GM21526 (cell line): ENCODE measurements around the gene GABRR3.

Experiments
- ATAC-seq: cut with Tn5 transposase; IDR thresholded peaks from one replicate; pipeline ENCODE4 v1.9.1; 2021; ENCODE audit warnings: moderate library complexity; ENCODE audit not compliant: unreplicated experiment, low FRiP score

Gene GABRR3

DNA sequence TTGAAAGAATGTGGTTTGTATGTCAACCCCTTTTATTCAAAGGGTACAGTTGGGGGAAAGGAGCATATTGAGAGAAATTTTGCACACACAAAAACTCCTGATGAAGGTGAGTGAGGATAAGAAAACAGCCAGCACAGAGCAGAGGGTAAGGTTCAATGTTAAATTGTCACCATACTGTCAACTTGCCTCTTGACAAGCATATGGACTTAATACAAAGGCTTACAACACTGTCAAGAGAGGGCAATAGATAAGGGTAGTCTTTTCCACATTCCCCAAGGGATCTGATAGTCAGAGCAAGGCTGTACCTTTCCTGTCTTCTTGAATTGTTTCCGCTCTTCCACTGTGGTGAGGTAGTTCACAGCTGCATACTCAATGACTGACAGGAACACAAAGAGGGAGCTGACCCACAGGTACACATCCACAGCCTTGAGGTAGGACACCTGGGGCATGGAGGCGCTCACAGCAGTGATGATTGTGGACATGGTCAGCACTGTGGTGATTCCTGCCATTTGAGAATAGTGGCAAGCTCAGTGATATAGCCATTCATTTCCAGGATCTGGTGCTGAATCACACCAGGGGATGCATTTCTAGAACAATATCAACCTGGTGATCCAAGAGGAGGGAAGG is 42.5 kb downstream of the GABRR3 start:
- ATAC-seq, result no peak

DNA sequence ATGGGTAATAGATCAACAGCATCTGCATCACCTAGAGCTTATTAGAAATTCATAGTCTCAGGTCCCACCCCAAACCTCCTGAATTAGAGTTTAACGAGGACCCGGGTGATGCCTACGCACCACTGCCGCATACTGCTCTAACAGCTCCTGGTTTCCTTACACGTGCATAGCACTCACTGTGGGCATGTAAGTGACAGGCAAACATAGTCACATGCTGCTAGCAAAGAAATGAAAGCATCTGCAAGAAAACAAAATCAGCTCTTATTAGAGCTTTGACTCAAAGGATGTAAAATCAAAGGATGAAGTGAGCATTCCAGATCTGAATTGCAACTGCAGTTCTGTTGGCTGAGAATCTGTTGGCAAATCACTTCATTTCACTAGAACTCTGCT is 43.8 kb downstream of the GABRR3 start:
- ATAC-seq, result no peak

DNA sequence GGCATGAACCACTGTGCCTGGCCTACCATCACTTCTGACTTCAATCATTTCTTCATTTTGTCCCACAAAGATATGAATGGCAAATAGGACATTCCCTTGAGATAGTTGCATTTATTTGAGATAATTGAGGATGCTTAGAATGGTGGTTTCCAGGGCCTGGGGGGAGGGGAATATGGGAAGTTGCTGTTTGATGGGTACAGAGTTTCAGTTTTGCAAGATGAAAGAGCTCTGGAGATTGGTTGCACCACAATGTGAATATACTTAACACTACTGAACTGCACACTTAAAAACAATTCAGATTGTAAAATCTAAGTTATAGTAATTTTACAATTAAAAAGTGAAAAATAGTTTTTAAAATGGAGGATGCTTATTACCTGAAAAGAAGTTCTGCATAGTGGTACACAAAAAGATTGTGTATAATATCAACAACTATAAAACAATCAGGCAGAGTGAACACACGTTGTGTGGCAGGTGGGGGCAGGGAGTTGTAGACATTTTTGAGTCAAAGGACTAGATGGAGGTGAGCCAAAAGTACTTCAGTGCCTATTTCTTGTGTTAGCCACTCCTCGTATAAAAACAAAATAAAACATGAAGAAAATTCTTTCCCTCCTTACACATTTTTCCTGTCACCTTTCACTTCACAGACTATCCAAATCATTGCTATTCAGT is 44.4 kb downstream of the GABRR3 start:
- ATAC-seq, result no peak

DNA sequence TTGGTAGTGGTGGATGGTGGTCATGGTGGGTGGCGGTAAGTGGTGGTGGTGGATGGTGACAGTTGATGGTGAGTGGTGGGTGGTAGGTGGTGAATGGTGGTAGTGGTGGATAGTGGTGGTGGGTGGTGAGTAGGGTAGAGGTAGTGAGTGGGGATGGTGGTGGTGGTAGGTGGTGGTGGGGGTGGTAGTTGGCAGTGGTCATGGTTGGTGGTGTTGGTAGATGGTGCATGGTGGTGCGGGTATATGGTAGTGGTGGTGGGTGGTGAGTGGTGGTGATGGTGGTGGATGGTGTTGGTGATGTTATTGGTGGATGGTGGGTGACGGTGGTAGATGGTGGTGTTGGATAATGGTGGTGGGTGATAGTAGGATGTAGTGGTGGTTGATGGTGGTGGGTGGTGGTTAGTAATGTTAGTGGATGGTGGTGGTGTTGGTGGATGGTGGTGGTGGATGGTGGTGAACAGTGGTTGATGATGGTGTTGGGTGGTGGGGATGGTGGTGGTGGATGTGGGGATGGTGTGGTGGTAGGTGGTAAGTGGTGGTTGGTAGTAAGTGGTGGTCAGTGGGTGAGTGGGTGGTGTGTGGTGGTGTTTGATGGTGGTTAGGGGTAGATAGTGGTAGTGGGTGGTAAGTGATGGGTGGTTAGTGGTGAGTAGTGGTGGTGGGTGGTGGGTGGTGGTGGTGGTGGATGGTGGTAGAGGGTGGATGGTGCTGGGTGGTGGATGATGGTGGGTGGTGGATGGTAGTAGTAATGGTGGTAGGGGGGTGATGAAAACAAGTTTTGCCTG is 46.1 kb downstream of the GABRR3 start:
- ATAC-seq, result no peak

DNA sequence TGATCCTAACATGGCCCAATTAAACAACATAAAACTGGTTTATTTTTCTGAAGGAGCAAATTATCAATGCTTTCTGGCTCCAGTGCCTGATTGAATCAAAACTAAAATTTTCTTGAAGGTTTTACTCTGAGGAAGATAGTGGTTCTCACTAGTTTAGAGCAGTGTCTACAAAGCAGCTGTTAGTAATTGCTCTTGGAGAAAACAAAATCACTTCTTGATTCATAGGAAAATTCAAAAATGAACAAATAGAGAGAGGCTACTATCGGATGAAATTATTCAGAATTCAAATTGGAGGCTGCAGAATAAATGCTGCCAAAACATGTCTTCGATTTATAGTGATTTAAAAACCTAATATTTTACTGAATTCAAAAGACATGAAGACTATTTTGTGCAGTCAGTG is 47.8 kb downstream of the GABRR3 start:
- no peak for ATAC-seq

DNA sequence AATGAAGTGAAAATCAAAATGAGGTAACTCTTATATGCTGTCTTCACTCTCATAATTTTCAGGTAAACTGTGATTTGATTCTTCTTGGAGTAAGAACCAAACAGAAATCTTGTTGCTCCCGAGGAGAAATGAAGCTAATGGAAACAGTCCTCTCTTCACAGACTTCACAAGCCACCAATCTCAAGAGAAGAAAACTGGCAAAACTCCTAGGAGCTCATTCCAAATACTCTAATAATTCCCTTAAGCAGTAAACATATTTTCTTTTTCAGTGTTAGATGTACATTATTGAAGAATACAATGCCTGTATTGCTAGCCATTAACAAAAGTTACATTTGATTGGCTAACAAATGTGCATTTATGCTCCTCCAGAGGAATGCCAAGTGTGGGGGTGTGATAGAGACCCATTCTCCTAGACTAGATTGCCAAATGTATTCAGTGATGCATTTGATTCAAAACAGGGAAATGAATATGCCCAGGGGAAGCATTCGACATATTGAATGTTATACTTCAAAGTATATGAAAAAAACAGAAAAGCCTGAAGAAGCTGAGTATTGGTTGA is 51.1 kb downstream of the GABRR3 start:
- no peak for ATAC-seq

DNA sequence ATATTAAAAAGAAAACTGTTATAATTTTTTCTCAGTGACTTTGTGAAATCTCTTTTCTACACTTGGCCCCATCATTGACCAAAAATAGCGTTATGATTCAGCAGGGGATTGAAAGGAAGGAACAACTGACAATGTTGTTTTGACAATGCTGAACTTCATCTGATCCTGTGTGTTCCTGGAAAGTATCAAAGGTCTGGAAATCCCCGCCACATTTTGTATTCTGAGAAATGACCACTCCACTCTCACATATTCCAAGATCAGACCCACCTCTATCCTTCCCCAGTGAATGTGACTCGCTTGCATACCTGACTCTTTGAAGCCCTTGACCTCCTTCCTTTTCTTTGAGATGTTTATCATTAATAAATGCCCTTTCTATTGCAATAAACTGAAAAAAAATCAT is 53.2 kb downstream of the GABRR3 start:
- no peak for ATAC-seq

DNA sequence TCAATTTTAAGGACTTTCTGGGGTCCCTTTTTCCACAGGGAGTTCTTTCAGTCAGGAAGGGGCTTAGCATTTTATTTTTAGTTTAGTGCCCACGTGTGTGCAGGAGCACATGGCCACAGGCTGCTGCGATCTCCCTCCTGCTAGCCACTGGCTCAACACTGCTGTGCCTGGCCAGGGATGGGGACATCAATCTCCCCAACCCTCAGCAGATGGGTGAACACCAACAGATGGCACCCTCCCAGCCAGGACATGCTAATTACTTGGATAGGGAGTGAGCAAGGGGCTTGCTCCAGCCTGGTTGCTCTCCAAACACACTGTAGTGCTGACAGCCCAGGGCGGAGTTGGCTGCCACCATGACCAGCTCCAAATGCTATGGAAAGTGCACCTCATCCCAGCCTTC is 55.5 kb downstream of the GABRR3 start:
- ATAC-seq, result no peak

DNA sequence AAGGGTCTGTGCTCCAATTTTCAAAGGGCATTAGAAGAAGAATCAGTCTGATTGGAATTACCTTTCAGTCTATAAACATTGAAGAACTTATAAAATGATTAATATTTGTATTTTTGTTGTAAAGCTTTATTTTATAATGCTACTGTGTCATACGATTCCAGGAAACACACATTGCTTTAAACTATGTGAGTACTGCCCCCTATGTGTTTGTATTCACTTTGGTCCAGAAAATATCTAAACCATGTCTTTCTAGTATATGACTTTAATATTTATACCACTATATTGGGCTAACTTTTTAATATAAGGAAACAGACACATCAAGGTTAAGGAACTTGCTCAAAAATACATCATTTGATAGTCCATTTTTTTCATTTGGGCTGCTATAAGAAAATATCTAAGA is 59.6 kb downstream of the GABRR3 start:
- no peak for ATAC-seq

DNA sequence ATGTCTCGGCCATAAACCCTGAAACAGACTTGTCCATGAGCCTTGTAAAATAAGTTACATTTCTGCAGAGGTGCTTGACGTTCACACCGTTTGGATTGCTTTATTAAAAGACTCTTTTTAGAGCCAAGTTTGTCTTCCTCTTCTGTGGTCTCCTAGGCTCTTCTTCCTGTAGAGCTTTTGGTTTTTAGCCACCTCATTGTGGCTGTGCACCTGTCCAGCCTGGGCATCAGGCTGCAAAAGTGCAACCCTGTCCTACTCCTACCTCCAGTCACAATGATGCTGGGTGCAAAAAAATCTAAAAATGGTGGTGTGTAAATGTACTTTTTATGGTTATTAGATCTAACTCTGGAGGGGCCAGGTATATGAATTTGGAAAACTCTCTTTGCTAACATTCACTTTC is 60.1 kb downstream of the GABRR3 start:
- ATAC-seq, result no peak

DNA sequence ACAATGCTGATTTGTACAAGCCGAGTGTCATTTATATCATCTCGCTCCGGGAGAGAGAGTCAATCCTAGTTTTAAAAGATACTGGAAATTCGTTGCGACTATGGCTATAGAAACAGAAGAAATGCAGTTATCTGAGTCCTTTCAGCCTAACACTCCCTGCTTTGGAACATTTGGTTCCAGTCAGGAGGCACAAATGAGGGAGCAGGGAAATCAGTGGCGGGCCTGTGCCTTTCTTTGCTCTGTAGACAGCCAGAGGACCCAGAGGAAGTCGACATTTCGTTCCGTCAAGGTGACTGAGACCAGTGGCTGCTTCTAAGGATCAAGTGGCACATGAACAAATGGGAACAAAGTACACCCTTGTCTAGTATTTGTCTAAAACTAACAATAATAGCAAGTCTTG is 62.1 kb downstream of the GABRR3 start:
- no peak for ATAC-seq

DNA sequence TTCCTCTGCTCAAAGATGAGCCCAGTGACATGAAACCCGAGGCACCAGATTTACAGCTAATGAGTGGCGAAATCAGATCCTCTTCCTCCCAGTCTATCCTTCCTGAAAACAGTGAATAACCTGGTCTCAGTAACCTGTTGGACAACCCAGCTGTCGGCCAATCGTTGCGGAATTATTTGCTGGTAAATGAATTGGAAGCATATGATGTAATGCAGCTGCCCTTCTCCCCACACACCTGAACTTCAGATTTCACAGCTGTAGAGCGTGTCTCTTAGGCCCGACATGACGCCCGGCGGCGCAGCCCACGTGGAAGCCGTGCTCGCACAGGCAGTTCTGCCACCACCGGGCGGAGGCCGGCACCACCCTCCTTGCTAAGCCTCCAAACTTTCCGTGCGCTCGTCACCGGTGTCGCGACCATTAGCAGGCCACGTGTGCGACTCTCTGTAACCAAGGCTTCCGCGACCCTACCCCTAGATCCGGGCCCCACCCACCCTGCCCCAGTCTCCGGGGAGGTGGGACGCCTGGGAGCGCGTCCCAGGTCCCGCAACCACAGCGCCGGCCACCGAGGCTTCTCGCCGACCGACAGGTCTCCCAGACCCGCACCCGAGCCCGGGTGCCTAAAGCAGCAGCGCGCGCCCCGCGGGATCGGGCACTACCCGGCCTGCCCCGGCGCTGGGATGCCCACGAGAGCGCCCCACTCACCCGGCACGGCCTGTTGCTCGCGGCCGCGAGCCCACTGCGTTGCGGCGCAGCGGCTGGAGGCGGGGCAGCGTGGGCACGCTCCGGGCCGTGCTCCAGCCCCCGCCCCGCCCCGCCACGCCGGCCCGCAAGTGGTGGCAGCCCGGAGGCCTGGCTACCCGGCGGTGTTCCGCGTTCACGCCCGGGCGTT is 63.2 kb downstream of the GABRR3 start, which contains the start of gene RIOX2:
TSS of gene RIOX2 (minus strand) at position 753 of the 889 bp plus-strand sequence. CDS start 4,838 bp downstream, outside the sequence.
- peak; percentile 87 for ATAC-seq

DNA sequence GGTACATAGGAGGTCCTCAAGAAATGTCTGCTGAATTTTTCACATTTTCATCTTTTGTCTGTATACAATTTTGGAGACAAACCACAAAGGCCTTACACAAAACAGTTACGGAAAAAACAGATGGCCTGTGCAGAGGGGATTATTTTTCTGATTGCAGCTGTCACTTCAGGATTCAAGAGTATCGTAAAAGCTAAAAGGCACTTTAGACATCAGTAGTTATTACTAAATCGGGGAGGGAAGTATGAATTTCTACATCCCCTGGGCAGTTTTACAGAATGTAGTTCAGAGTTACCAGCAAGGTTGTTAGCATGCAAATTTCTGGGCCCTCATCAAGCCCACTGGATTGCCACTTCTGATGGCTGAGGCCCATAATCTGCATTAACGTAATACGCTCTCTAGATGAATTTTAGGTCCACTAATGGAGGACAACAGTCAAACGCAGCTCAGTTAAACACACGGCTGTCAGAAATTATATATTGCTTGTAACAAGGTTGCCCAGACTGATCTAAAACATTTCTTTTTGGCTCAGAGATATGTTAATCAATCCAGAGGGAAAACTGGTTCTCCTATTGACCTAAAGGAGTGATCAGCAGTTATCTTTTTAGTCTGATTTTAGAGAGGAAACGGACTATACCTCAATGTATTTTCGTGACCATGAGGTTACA is 64.0 kb downstream of the GABRR3 start:
- ATAC-seq, result no peak

DNA sequence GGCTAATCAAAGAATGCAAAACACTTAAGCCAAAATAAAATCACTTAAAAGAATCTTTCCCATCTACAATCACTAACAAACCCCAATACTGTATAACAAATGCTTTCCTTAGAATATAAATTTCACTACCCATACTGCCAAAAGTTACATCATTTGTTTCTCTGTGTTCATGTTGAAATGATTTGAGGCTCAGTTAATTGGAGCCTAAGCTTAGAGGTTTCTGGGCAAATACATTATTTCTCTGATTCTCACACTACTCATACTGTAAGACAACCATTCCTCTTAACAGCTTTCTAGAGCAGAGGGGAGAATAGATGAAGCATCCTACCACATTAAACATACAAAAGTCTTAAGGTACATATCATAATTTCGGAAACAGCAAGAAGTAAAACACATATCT is 65.0 kb downstream of the GABRR3 start:
- ATAC-seq, result no peak

DNA sequence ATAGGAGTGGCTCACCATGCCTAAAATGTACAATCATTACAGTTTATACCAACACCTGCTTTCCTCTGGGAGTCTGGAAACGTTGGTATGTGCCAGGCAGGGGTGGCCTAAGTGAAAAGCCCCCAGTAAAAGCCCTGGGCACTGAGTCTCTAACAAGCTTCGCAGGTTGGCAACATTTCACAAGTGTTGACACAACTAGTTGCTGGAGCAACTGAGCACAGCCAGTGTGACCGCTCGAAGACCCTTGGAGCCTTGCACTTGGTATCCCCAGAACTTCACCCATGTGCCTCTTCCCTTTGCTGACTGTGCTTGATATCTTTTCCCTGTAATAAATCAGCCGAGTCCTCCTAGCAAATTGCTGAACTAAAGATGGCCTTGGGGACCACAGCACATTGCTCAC is 65.6 kb downstream of the GABRR3 start:
- ATAC-seq, result no peak

DNA sequence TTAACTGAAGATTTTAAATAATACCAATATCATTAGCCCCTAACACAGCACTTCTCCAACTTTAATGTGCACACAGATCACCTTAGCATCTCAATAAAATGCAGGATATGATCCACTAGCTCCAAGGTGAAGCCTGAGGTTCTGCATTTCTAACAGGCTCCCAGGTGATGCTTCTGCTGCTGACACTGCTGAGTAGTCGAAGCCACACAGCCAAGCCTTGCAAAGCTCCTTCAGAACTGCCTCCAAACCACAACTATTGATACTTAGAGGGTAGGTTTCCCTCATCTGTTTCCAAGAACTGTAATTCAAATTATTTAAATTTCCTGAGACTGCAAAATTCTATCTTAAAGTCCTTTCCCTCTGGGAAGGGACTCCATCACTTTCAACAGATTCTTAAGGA is 66.7 kb downstream of the GABRR3 start:
- ATAC-seq, result no peak

DNA sequence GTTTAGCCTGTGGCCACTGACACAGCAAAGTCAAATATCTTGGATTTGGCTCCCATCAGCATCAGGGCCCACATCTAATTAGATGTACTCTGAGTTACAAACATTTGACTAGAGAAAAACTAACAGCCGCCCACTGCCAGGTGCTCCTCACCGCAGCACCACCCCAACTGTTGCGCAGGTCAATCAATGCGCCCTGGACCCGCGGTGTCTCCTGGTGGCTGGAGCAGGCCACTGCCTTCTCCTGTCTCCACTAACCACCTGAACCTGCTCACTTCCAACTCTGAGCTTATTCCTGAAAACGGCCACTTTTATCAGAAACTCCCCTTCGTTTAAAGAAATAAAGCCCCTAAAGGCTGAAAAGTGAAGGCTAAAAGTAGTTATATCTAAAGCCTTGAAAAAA is 67.1 kb downstream of the GABRR3 start:
- no peak for ATAC-seq

DNA sequence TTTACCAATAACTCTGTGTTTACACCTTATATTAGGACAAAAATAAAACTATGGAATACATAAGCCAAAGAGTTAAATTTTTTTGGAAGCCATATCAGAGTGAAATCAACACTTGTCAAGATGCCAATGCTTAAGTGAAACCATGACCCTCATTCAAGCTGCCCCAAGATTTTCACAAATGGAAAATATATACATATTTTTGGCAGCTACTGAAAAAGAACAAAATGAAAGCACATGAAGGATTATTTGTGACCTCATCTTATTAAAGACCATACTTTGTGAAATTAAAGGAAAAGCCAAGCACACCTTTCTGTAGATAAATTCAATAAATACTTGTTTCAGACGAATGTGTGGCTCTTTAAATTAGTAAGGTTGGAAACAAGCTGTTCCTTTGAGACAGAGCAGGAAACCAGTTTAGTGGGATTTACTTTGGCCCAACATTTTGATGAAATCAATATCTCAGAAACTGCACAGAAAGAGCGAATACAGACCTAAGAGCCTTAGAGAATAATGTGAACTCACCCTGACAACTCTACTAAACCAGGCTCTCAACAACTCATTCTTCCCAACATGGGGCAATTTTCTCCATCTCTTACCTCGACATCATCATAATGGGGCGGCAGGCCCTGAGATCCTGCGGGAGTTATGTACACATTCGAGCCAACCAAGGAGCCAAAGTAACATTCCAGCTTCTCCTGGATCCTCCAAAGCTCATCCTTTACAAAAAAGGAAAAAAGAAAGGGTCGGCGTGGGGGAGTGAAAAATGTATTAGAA is 73.9 kb downstream of the GABRR3 start:
- ATAC-seq, result no peak

DNA sequence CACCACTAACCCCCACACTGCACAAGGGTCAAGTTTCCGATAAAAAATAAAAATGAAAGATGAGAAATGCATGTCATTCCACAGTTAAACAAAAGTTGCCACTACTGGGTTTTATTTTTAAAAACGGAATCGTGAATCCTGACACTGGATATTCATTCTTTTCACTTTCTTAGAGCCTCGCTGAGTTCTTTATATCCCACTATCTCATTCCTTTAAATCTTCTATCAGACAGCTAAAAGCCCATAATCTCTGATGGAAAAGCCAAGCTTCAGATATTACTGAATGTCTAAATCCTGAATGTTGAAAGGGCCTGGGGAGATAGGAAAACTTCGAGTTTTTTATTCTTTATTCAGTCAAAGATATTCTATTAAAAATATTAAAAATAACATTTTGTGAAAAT is 74.6 kb downstream of the GABRR3 start:
- no peak for ATAC-seq
